Activated T-helper 2 cell treated with anti-CD3 and anti-CD28 coated beads, Interferon-gamma antibody, Interleukin-2, Interleukin-4, amounts not matched to agents 10 μg/mL and 5 μg/mL and 100 μg/mL, durations not matched to agents 14 hours and 24 hours and 36 hours (primary cell): ENCODE data around the gene UBE3D. TPM values are rescaled to one million over a fixed set of nuclear protein-coding genes. Genes with fewer than 3 reads are reported as not detected.
"Not testable (repeated sequence)": the region's sequence is repeated elsewhere in the genome, so short reads cannot be mapped to it uniquely, and the experiment has no call there.

Experiments used
- DNase-seq: peaks from one replicate; pipeline ENCODE4 v3.0.0; 2021; ENCODE audit warnings: low spot score
- H3K27ac Mint-ChIP-seq: one replicate; pipeline ENCODE4 v1.8.0; 2021; ENCODE audit warnings: mixed read lengths
- H3K27me3 Mint-ChIP-seq: one replicate; pipeline ENCODE4 v1.8.0; 2021; ENCODE audit warnings: low read depth, mixed read lengths
- H3K36me3 Mint-ChIP-seq: one replicate; pipeline ENCODE4 v1.8.0; 2021; ENCODE audit warnings: low read depth, mixed read lengths
- H3K4me1 Mint-ChIP-seq: one replicate; pipeline ENCODE4 v1.8.0; 2021; ENCODE audit warnings: low read depth, mixed read lengths
- H3K4me3 Mint-ChIP-seq: one replicate; pipeline ENCODE4 v1.8.0; 2021; ENCODE audit warnings: low read depth, mild to moderate bottlenecking, moderate library complexity, mixed read lengths
- H3K9me3 Mint-ChIP-seq: one replicate; pipeline ENCODE4 v1.8.0; 2021; ENCODE audit warnings: mixed read lengths
- intact Hi-C: fragments of 100-400 bp; cut with micrococcal nuclease; formaldehyde crosslinking; loops from one replicate; pipeline ENCODE4 v1.15.1; 2023
- total RNA-seq: library from RNA; stranded (reverse); gene quantifications from 2 replicates; pipeline ENCODE4 v1.2.3, GENCODE V29; 2022

Gene UBE3D
- total RNA-seq, 1 donor from 2014 or later = 6.9 TPM

DNA sequence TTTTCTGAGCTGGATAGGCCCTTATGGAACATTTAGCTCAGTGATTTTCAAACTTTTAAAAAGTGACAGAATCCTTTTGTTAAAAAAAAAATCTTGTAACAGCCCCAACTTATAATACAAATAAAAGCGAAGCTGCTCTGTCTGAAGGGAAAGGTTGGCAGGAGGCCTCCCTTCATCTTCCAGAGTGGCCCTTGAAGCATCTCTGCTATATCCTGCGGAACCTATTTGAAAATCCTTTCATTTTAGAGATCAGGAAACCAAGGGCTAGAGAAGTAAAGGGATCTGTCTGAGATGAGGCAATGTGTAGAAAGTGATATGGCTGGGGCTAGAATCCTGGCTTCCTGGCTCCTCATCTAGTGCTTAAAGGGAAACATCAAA lies 107.8 kb downstream of the UBE3D start:
- no peaks in the 10 kb centered on the region for H3K36me3 Mint-ChIP-seq
- no peak overlapping the region for H3K4me3 Mint-ChIP-seq
- no peaks in the 10 kb centered on the region for H3K4me1 Mint-ChIP-seq
- H3K27ac Mint-ChIP-seq = no peak overlapping the region
- H3K27me3 Mint-ChIP-seq = no peaks in the 10 kb centered on the region
- no peak for DNase-seq
- intact Hi-C loops = no loop called here
- H3K9me3 Mint-ChIP-seq = no peaks in the 10 kb centered on the region

DNA sequence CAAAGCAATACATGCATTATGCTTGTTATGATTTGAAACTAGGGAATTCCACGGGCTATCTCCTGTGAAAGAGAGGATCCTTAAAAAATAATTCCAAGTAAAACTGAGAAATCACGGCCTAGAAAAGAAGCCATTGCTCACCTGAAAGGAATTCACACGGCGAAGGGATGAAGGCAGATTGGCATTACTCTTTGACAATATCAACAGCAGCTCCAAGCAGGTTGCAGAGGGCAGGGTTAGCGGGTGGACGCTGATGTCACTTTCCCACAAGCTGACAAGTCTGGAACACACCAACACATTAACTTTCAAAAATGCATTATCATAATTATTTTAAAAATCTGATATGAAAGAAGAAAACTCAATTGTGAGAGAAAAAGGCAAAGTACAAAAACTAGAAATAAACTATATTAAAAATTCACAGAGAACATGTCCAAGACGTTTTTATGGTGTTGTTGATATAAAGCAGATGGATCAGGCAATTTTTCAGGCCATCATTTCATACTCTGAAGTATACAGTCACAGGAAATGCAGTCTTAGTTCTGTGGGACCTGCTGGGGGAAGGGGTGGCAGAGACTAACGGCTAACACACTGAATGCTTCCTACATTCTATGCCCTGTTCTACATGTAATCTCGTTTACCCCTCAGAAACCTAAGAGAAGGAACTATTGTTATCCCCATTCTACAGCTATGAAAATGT lies 108.3 kb downstream of the UBE3D start:
- Mint-ChIP-seq H3K4me3 (no peak overlapping the region), H3K27me3 (no peaks in the 10 kb centered on the region), H3K27ac (no peak overlapping the region), H3K4me1 (no peaks in the 10 kb centered on the region), H3K36me3 (no peaks in the 10 kb centered on the region), H3K9me3 (no peaks in the 10 kb centered on the region)
- intact Hi-C loops = no loop called here
- DNase-seq = no peak

DNA sequence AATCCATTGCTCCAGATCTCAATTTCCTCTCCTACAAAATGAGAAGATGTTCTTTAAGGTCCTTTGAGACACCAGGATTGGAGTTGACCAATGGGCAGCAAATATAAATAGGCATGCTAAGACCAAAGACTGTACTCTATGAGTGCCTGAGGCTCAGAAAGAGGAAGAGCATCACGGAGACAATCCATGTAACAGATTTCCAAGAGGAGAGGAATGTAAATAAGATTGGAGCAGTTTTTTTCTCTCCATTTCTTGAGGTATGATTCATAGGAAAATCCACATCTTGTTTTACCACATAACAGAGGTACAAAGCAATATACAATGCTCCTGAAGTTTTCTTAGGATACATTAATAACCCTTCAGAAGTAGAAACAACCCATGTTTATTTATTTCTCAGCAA lies 109.8 kb downstream of the UBE3D start:
- H3K4me1 Mint-ChIP-seq = no peaks in the 10 kb centered on the region
- H3K4me3 Mint-ChIP-seq = no peak overlapping the region
- no peak overlapping the region for H3K27ac Mint-ChIP-seq
- H3K9me3 Mint-ChIP-seq = no peaks in the 10 kb centered on the region
- no peaks in the 10 kb centered on the region for H3K36me3 Mint-ChIP-seq
- no peak for DNase-seq
- H3K27me3 Mint-ChIP-seq = no peaks in the 10 kb centered on the region
- intact Hi-C loops = no loop called here

DNA sequence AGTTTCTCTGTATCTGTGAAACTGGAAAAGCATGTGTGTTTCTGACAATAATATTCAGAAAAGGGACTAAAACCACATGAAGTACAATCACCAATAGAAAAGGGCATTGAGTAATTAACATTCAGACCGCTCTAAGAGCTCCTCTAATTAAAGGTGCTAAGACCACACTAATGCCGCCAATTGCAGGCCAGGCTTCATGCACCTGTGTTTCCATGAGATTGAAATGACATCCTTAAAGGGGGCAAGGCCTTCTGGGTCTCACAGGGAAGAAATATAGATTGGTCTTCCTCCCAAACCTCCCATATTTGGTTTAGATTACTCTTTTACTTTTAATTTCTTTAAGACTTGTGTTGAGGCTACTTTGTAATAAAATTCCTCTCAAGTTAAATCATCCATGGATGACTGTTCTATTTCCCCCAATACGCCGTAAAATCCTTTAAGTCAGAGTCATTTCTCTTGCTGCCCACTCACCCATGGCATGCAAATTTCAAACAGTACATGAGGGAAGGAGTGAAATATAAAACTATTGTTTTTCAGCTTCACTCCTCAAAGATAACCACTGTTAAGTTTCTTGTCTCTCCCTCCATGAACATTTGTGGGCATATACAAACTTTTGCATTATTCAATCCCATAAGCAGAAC lies 110.6 kb downstream of the UBE3D start:
- no peak overlapping the region for H3K27ac Mint-ChIP-seq

DNA sequence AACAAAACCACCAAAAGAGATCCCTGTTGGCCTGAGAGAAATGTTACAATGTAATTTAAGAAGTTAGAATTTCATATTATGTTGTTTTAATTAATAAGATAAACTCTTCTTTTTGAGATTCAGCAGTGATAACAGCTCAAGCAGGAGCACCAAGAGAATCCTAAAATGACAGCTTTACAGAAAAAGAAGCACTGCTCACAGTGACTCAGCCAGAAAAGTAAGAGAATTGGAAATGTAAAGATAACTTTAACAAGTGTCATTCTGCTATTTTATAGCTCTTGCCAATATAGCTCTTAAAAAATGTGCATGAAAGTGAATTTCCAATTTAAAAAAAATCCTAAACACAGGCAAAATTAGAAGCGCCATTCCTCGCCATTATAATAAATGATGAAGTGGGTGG lies 111.3 kb downstream of the UBE3D start:
- DNase-seq = no peak
- Mint-ChIP-seq H3K9me3 (no peaks in the 10 kb centered on the region), H3K36me3 (no peaks in the 10 kb centered on the region), H3K27me3 (no peaks in the 10 kb centered on the region), H3K4me1 (no peaks in the 10 kb centered on the region), H3K27ac (no peak overlapping the region), H3K4me3 (no peak overlapping the region)
- intact Hi-C loops = no loop called here

More for the DNA sequence above, 110.6 kb downstream of the UBE3D start:
- DNase-seq = no peak
- no peak overlapping the region for H3K4me3 Mint-ChIP-seq
- H3K9me3 Mint-ChIP-seq = no peaks in the 10 kb centered on the region
- no peaks in the 10 kb centered on the region for H3K27me3 Mint-ChIP-seq
- no peaks in the 10 kb centered on the region for H3K36me3 Mint-ChIP-seq
- no peaks in the 10 kb centered on the region for H3K4me1 Mint-ChIP-seq
- intact Hi-C loops = no loop called here

DNA sequence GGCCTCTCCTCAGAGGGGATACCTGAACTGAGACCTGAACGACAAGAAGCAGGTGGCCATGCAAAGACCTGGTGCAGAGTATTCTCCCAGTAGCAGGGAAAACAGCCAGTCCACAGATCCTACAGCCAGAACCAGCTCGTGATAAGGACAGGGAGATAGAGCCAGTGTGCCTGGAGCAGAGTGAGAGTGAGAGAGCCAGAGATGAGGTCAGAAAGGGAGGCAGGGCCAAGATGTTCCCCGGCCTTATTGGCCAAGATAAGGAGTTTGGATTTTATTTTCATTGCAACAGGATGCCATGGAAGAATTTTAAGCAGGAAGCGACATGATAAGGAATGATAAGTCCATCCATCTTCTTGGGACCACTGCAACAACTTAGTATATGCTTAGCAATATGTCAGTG lies 111.8 kb downstream of the UBE3D start:
- H3K4me1 Mint-ChIP-seq = no peaks in the 10 kb centered on the region
- H3K27ac Mint-ChIP-seq = no peak overlapping the region
- no peak for DNase-seq
- H3K27me3 Mint-ChIP-seq = no peaks in the 10 kb centered on the region
- H3K4me3 Mint-ChIP-seq = no peak overlapping the region
- intact Hi-C loops = no loop called here
- H3K9me3 Mint-ChIP-seq = no peaks in the 10 kb centered on the region
- H3K36me3 Mint-ChIP-seq = no peaks in the 10 kb centered on the region

DNA sequence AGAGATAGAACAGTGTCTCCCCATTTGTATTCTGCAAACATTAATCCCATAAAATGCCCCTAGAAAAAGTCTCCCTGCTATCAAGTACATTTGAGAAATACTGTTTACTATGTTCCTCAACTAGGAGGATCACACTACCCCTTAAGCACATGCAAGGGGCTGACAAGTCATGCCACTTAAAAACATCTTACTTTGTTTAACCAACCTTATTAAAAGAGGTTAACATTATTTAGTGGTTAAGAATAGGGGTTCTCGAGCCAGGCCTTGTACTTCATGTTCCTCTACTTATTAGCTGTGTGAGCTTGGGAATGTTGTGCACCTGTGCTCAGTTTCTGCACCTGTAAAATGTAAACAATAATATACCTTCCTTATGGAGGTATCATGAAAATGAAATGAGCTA lies 113.7 kb downstream of the UBE3D start:
- Mint-ChIP-seq H3K9me3 (no peaks in the 10 kb centered on the region), H3K27me3 (no peaks in the 10 kb centered on the region)

DNA sequence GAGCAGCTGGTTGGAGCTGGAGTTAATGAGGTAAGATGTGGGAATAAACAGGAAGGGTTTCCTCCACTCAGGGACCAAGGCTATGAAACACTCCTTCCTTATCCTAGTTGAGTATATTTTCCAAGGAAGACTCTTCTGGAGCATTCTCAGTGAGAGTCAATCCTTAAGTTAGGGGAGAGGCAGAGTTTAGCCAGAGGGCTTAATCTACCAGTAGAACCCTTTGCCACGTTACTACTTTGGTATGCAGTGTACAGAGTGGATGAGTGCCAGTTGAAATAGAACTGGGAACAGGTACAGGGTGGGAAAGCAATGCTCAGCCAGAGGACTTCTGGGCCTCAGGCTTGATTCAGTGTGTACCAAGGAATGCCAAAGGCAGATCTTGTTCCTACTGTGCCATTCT lies 114.3 kb downstream of the UBE3D start:
- DNase-seq = no peak
- Mint-ChIP-seq H3K36me3 (no peaks in the 10 kb centered on the region), H3K27ac (no peak overlapping the region), H3K4me3 (no peak overlapping the region), H3K4me1 (peaks cover 4% of the 10 kb centered on the region), H3K27me3 (no peaks in the 10 kb centered on the region), H3K9me3 (no peaks in the 10 kb centered on the region)
- intact Hi-C loops = no loop called here

More for the DNA sequence above, 113.7 kb downstream of the UBE3D start:
- intact Hi-C loops = no loop called here
- Mint-ChIP-seq H3K36me3 (no peaks in the 10 kb centered on the region), H3K4me1 (no peaks in the 10 kb centered on the region), H3K4me3 (no peak overlapping the region), H3K27ac (no peak overlapping the region)
- DNase-seq = no peak

DNA sequence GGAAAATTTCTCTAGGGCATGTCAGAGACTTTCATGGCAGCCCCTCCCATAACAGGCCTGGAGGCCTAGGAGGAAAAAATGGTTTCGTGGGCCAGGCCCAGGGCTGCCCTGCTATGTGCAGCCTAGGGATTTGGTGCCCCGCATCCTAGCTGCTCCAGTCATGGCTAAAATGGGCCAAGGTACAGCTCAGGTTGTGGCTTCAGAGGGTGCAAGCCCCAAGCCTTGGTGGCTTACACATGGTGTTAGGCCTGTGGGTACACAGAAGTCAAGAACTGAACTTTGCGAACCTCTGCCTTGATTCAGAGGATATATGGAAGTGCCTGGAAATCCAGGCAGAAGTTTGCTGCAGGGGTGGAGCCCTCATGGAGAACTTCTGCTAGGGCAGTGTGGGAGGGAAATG lies 134.7 kb downstream of the UBE3D start:
- peaks cover 19% of the 10 kb centered on the region for H3K36me3 Mint-ChIP-seq
- H3K4me3 Mint-ChIP-seq, intact Hi-C loops, H3K4me1 Mint-ChIP-seq, H3K27me3 Mint-ChIP-seq, DNase-seq, H3K27ac Mint-ChIP-seq: not testable (repeated sequence)
- peaks cover 25% of the 10 kb centered on the region for H3K9me3 Mint-ChIP-seq

DNA sequence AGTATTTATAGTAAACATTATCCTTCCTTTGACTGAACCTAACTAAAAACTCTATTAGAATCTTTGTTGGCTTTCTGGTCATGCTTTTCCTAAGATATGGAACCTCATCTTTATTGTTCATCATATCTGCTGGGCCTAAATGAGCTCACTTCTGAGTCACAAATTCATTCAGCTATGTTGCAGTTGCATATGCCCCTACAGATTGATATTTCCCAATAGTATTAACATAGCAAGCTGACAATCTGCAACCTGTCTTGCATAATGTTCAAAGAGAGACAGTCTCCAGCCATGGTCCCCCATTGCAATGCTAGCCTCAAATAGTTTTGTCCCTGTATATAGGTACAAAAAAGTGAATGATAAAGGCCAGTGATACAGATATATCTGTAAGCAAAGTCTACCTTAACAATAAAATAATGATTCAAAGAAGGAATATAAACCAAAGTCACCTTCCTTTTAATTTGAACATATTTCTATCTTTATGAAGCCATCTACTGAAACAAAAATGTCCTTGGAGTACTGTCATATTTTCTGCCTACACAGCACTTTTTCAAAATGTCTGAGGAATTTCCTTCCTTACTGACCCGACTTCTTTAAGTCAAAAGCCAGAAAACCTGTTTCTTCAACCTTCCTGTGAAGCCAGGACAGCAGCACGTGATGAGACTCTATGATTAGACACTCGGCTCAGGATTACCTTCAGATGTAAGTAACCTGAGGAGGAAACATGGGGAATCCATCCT lies 140.7 kb downstream of the UBE3D start:
- Mint-ChIP-seq H3K36me3 (no peaks in the 10 kb centered on the region), H3K4me1 (no peaks in the 10 kb centered on the region), H3K9me3 (peaks cover 10% of the 10 kb centered on the region), H3K27ac (no peak overlapping the region), H3K27me3 (no peaks in the 10 kb centered on the region), H3K4me3 (no peak overlapping the region)
- intact Hi-C loops = no loop called here
- no peak for DNase-seq

DNA sequence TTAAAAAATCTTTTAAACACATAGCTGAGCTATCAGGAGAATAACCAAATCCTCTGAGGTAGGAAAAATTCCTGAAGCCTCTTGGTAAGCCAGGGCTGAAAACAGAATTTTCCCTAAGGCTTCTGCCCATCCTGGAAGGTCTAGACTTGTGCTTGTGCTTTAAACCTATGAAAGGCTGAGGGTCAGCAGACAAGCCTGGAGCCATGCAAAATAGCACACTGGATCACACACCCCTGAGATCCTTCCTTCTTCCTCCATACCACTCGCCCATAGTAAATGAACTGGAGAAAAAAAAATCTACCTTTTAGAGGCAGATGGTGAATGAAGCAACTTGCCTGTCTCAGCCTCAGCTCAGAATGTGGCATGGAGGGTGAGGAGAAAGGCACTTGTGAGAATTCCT lies 144.4 kb downstream of the UBE3D start:
- H3K4me1 Mint-ChIP-seq = no peaks in the 10 kb centered on the region
- intact Hi-C loops = no loop called here
- DNase-seq = no peak
- no peaks in the 10 kb centered on the region for H3K36me3 Mint-ChIP-seq
- H3K27ac Mint-ChIP-seq = no peak overlapping the region
- H3K9me3 Mint-ChIP-seq = peaks cover 13% of the 10 kb centered on the region
- no peaks in the 10 kb centered on the region for H3K27me3 Mint-ChIP-seq
- H3K4me3 Mint-ChIP-seq = no peak overlapping the region

DNA sequence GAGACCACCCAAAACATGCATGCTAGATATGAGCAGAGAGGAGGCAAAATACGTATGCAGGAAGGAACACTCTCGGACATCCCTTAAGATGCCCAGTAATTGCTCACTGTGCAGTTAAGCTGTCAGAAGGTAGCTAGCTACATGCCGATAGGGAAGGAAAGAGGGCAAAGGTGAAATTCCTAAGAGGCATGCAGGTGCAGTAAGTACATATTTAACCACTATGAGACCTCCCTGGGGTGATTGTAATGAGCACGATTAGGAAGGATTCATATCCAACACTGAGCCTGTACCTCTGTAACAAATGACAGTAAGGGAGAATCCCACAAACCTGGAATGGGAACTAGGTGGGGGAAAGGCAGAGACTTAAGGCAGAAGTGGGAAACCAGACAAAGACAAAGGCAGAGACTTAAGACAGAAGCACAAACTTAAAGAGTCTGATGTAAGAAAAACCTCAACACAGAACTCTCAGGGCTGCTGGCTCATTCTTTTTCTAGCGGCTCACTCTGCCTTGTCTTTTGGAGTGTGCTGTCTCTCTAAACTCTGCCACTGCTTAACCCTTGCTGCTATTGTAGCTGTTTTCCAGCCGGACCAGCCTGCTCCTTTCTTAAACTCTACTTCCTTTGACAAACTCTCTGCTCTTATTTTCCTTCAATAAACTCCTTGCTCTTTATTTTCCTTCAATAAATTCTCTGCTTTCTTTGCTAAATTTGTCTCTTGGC lies 148.1 kb downstream of the UBE3D start:
- H3K27ac Mint-ChIP-seq = no peak overlapping the region
- peaks cover 13% of the 10 kb centered on the region for H3K9me3 Mint-ChIP-seq
- H3K4me3 Mint-ChIP-seq = no peak overlapping the region
- H3K36me3 Mint-ChIP-seq = no peaks in the 10 kb centered on the region
- H3K4me1 Mint-ChIP-seq = no peaks in the 10 kb centered on the region
- DNase-seq = no peak
- no peaks in the 10 kb centered on the region for H3K27me3 Mint-ChIP-seq
- intact Hi-C loops = no loop called here

DNA sequence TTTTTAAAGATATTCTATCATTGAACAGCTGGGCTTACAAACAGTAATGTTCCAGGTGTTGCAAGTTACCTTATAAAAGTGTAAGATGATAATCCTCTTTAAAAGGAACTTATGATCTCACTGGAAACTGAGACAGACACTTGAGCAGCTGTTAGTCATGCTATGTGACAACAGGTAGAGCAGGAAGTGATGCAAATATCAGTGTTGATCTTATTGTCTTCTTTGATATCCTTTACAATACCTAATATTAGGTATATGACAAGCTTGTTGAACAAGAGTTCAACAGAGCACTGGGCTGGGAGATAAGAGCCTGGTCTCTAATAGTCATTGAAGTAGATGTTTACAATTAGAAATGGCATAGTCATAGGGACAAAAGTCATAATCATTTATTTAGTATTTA lies 150.0 kb downstream of the UBE3D start:
- Mint-ChIP-seq H3K36me3 (no peaks in the 10 kb centered on the region), H3K27me3 (no peaks in the 10 kb centered on the region), H3K9me3 (peaks cover 8% of the 10 kb centered on the region), H3K27ac (no peak overlapping the region), H3K4me1 (no peaks in the 10 kb centered on the region), H3K4me3 (no peak overlapping the region)
- intact Hi-C loops = no loop called here
- no peak for DNase-seq
